Left lung (tissue), 10 donors: ENCODE results near the gene GSG1L2. TPM values are rescaled to one million over a fixed set of nuclear protein-coding genes. Genes with fewer than 3 reads are reported as not detected.
"Not testable (repeated sequence)": the region's sequence is repeated elsewhere in the genome, so short reads cannot be mapped to it uniquely, and the experiment has no call there.

Source experiments
- ATAC-seq: fragments of 200-7000 bp; cut with Tn5 transposase; one replicate; pipeline ENCODE4 v1.9.1; 2020; ENCODE audit warnings: moderate library complexity
- DNase-seq, 4 donors: peaks; one replicate each; pipeline ENCODE4 v3.0.0-alpha.2; 2013 to 2020
- H3K27ac ChIP-seq, 2 donors: fragments of 200-600 bp; sonication (generic) in 1 of 2; one replicate each; pipeline versions ENCODE4 v1.5.0 to v1.8.0; 2020 to 2021
- H3K27me3 ChIP-seq, 2 donors: fragments of 200-600 bp; sonication (generic) in 1 of 2; one replicate each; pipeline versions ENCODE4 v1.5.0 to v1.8.0; 2020 to 2021
- H3K36me3 ChIP-seq, 2 donors: fragments of 200-600 bp; sonication (generic) in 1 of 2; one replicate each; pipeline versions ENCODE4 v1.5.0 to v1.8.0; 2020 to 2021
- H3K4me1 ChIP-seq, 2 donors: fragments of 200-600 bp; one replicate each; pipeline ENCODE4 v1.8.0; 2021
- H3K4me3 ChIP-seq, 2 donors: fragments of 200-600 bp; sonication (generic) in 1 of 2; one replicate each; pipeline versions ENCODE4 v1.5.0 to v1.8.0; 2020 to 2021; ENCODE audit warnings: mild to moderate bottlenecking in 1 of 2
- H3K9me3 ChIP-seq, 2 donors: fragments of 200-600 bp; sonication (generic) in 1 of 2; one replicate each; pipeline versions ENCODE4 v1.5.0 to v1.8.0; 2020 to 2021
- CTCF ChIP-seq, 2 donors: fragments of 200-600 bp; sonication (generic) in 1 of 2; IDR thresholded peaks; one replicate each; pipeline versions ENCODE4 v1.5.0 to v1.8.0; 2021; ENCODE audit warnings: antibody characterized with exemption in 2 of 2
- intact Hi-C, 2 donors: fragments of 100-400 bp; cut with DNase I; formaldehyde crosslinking; loops; one replicate each; pipeline versions ENCODE4 v1.11.2 to v1.14.2; 2022
- polyA plus RNA-seq, 6 donors: library from polyadenylated mRNA; unstranded; fragments of 120-200 nt; gene quantifications; one replicate each; pipeline ENCODE4 v1.2.1, GENCODE V29; 2013; ENCODE audit not compliant: insufficient read length in 6 of 6
- total RNA-seq, 2 donors: library from RNA; stranded (reverse); fragmentation: NEBNext Ultra II Directional; extraction: Animal tissue kit (Norgen Biotek cat#: 25700); gene quantifications; one replicate each; pipeline ENCODE4 v1.2.1, GENCODE V29; 2021
- donor health status: DM: no; HTN: yes; CAD: no.
- donor health status: DM: no; HTN: no; CAD: no.

GSG1L2 gene
- total and polyA plus RNA-seq, 8 donors: not detected

GRCh38 chr17:9788601-9789000 lies 33.3 kb downstream of the GSG1L2 start:
- Histone ChIP-seq H3K36me3 (no peaks in the 10 kb centered on the region), H3K4me1 (no peaks in the 10 kb centered on the region), H3K27me3 (no peaks in the 10 kb centered on the region), H3K27ac (no peak overlapping the region), H3K9me3 (no peaks in the 10 kb centered on the region), H3K4me3 (no peak overlapping the region)
- no peak for ATAC-seq
- TF ChIP-seq CTCF (IDR thresholded peaks at IDR 0.05): no peak
- peak in 1 of 4 donors; percentile 50 for DNase-seq
- intact Hi-C loops: no loop called here

GRCh38 chr17:9784544-9784943 lies 37.3 kb downstream of the GSG1L2 start:
- Histone ChIP-seq H3K4me1 (no peaks in the 10 kb centered on the region), H3K4me3 (no peak overlapping the region), H3K36me3 (no peaks in the 10 kb centered on the region), H3K27me3 (peaks cover 0 to 28% of the 10 kb centered on the region in 2 donors), H3K27ac (no peak overlapping the region), H3K9me3 (no peaks in the 10 kb centered on the region)
- no peak for ATAC-seq
- intact Hi-C loops: no loop called here
- TF ChIP-seq CTCF (IDR thresholded peaks at IDR 0.05): no peak
- no peak for DNase-seq

- intact Hi-C loops, H3K36me3 ChIP-seq, H3K4me1 ChIP-seq, DNase-seq, ATAC-seq, H3K4me3 ChIP-seq, H3K9me3 ChIP-seq, H3K27ac ChIP-seq: not testable (repeated sequence)
- H3K27me3 ChIP-seq: peaks cover 0 to 30% of the 10 kb centered on the region in 2 donors
Observed at GRCh38 chr17:9783465-9783864, 38.4 kb downstream of the GSG1L2 start.

- TF ChIP-seq CTCF (IDR thresholded peaks at IDR 0.05): no peak
- H3K4me1 ChIP-seq: no peaks in the 10 kb centered on the region
- no peaks in the 10 kb centered on the region for H3K36me3 ChIP-seq
- intact Hi-C loops: no loop called here
- H3K27ac ChIP-seq: no peak overlapping the region
- H3K9me3 ChIP-seq: no peaks in the 10 kb centered on the region
- no peak overlapping the region for H3K4me3 ChIP-seq
- no peak for ATAC-seq
- DNase-seq: no peak
- H3K27me3 ChIP-seq: peaks cover 0 to 34% of the 10 kb centered on the region in 2 donors
Observed at GRCh38 chr17:9783050-9783449, 38.8 kb downstream of the GSG1L2 start.

GRCh38 chr17:9780552-9780951 lies 41.3 kb downstream of the GSG1L2 start:
- H3K36me3 ChIP-seq: no peaks in the 10 kb centered on the region
- intact Hi-C loops: no loop called here
- no peaks in the 10 kb centered on the region for H3K9me3 ChIP-seq
- H3K27ac ChIP-seq: no peak overlapping the region
- H3K4me1 ChIP-seq: no peaks in the 10 kb centered on the region
- TF ChIP-seq CTCF (IDR thresholded peaks at IDR 0.05): no peak
- ATAC-seq (no peak), DNase-seq (no peak)
- H3K4me3 ChIP-seq: no peak overlapping the region
- H3K27me3 ChIP-seq: peaks cover 0 to 45% of the 10 kb centered on the region in 2 donors

GRCh38 chr17:9776911-9777310 lies 45.0 kb downstream of the GSG1L2 start:
- intact Hi-C loops: no loop called here

More at GRCh38 chr17:9776911-9777310, 45.0 kb downstream of the GSG1L2 start:
- Histone ChIP-seq H3K36me3 (no peaks in the 10 kb centered on the region), H3K27me3 (peaks cover 0 to 46% of the 10 kb centered on the region in 2 donors), H3K27ac (no peak overlapping the region), H3K4me3 (no peak overlapping the region), H3K9me3 (no peaks in the 10 kb centered on the region), H3K4me1 (no peaks in the 10 kb centered on the region)
- DNase-seq (no peak), ATAC-seq (no peak)
- TF ChIP-seq CTCF (IDR thresholded peaks at IDR 0.05): no peak
